H1 (cell line): Measurements from ENCODE around the gene GULP1. TPM values are rescaled to one million over a fixed set of nuclear protein-coding genes. Genes with fewer than 3 reads are reported as not detected.

Experiments
- RAD21 ChIP-seq, 2 experiments: IDR thresholded peaks in 1 of 2; conservative IDR thresholded peaks in 1 of 2; 2 replicates each; pipeline ENCODE4 v1.6.1; 2011; ENCODE audit warnings: low read depth in 2 of 2, low read length in 2 of 2, improper control_type of control experiment in 1 of 2, inconsistent platforms in 1 of 2, mild to moderate bottlenecking in 1 of 2, moderate library complexity in 1 of 2
- polyA plus RNA-seq, 7 experiments: library from polyadenylated mRNA; depleted of rRNA in 3 of 7; stranded (reverse) in 5 of 7; unstranded in 2 of 7; fragments of >200 nt in 5 of 7; fragments of 200-250 nt in 2 of 7; gene quantifications; 1 replicate in 5 of 7; 2 replicates in 1 of 7; 4 replicates in 1 of 7; pipeline versions ENCODE4 v1.2.1 to v1.2.3, GENCODE V29; 2011 to 2013; ENCODE audit warnings: missing spikeins in 2 of 7, mixed read lengths in 2 of 7
- total RNA-seq: library from RNA; stranded (reverse); fragmentation: NEBNext Ultra II Directional; extraction: Animal tissue kit (Norgen Biotek cat#: 25700); gene quantifications from 2 replicates; pipeline ENCODE4 v1.2.1, GENCODE V29; 2021

Gene GULP1
- total and polyA plus RNA-seq, 2 of the 8 experiments (the other 6 are each of a cell fraction or from before 2014, with no cell fraction given), result 69.7 to 139 TPM

DNA sequence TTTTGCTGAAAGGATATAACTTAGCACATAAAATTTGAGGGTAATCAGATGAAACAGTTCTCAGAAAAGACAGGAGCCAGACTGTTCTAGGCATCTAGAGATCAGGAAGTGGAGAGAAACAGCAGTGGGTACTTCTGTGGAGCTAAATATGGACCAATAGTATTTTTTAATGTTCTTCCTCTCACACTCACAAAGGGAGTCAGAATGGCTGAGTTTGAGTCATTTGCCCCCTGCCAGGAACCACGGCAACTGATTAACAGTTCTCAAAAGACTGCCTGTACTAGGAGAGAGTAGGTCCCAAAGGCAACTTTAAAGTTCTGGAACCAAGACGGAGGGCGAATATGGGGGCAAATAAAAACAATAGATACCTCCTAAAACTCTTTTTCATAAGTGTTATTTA, 107.5 kb downstream of the GULP1 start (continued):
- TF ChIP-seq RAD21 (IDR thresholded peaks at IDR 0.05 in 1 of 2, conservative IDR thresholded peaks at IDR 0.05 in 1 of 2; ENCODE audit: low read depth in 2 of 2, low read length in 2 of 2), result no peak
